Neural cell (in vitro differentiated cells): ENCODE measurements around the gene PBX1. TPM values are rescaled to one million over a fixed set of nuclear protein-coding genes. Genes with fewer than 3 reads are reported as not detected.

Experiments used
- H2AFZ ChIP-seq: fragments of 200-600, 300-800 bp; sonication (generic), shearing (Covaris generic); 2 replicates; pipeline ENCODE4 v1.6.0; 2014; ENCODE audit warnings: low read depth, mild to moderate bottlenecking, antibody characterized with exemption, low read length, moderate library complexity
- H3F3A ChIP-seq: fragments of 200-600 bp; shearing (Covaris generic); 2 replicates; pipeline ENCODE4 v1.6.1; 2016; ENCODE audit warnings: mild to moderate bottlenecking, moderate library complexity, mixed read lengths, antibody characterized with exemption, low read length; ENCODE audit not compliant: insufficient read depth, poor library complexity, severe bottlenecking
- H3K27ac ChIP-seq: fragments of 200-600, 300-800 bp; sonication (generic), shearing (Covaris generic); 2 replicates; pipeline ENCODE4 v1.5.1; 2014; ENCODE audit warnings: mild to moderate bottlenecking, low read length, moderate library complexity
- H3K27me3 ChIP-seq: fragments of 300-800, 200-600 bp; sonication (generic), shearing (Covaris generic); 2 replicates; pipeline ENCODE4 v1.6.0; 2014; ENCODE audit warnings: mild to moderate bottlenecking, low read depth, low read length, moderate library complexity; ENCODE audit not compliant: insufficient read depth
- H3K36me3 ChIP-seq: fragments of 300-800, 200-600 bp; sonication (generic), shearing (Covaris generic); 2 replicates; pipeline ENCODE4 v1.5.1; 2014; ENCODE audit warnings: mild to moderate bottlenecking, antibody characterized with exemption, low read length, moderate library complexity; ENCODE audit not compliant: insufficient read depth
- H3K4me2 ChIP-seq: fragments of 300-800, 200-600 bp; sonication (generic), shearing (Covaris generic); 2 replicates; pipeline ENCODE4 v1.6.0; 2014; ENCODE audit warnings: mild to moderate bottlenecking, low read length
- H3K4me3 ChIP-seq: fragments of 300-800, 200-600 bp; sonication (generic), shearing (Covaris generic); 2 replicates; pipeline ENCODE4 v1.5.1; 2014; ENCODE audit warnings: mild to moderate bottlenecking, low read length, moderate library complexity
- H3K79me2 ChIP-seq: fragments of 200-600 bp; shearing (Covaris generic); replicated peaks from 2 replicates; pipeline ENCODE4 v1.6.0; 2014; ENCODE audit warnings: mild to moderate bottlenecking, low read length, moderate library complexity; ENCODE audit not compliant: insufficient read depth
- H3K9ac ChIP-seq: fragments of 300-800, 200-600 bp; sonication (generic), shearing (Covaris generic); 2 replicates; pipeline ENCODE4 v1.6.1; 2016; ENCODE audit warnings: mild to moderate bottlenecking, low read length, mixed read lengths
- H3K9me2 ChIP-seq: fragments of 200-600 bp; shearing (Covaris generic); 2 replicates; pipeline ENCODE4 v1.6.1; 2016; ENCODE audit warnings: mild to moderate bottlenecking, low read length, mixed read lengths; ENCODE audit not compliant: insufficient read depth
- H3K9me3 ChIP-seq: fragments of 200-600, 300-800 bp; sonication (generic), shearing (Covaris generic); 2 replicates; pipeline ENCODE4 v1.6.1; 2016; ENCODE audit warnings: mild to moderate bottlenecking, mixed run types, low read length, moderate library complexity, mixed read lengths
- H4K20me1 ChIP-seq: fragments of 200-600 bp; shearing (Covaris generic); 2 replicates; pipeline ENCODE4 v1.6.1; 2016; ENCODE audit warnings: mild to moderate bottlenecking, mixed run types; ENCODE audit not compliant: insufficient read depth
- CTCF ChIP-seq: fragments of 450-650 bp; IDR thresholded peaks from 2 replicates; pipeline ENCODE4 v1.5.1; 2014; ENCODE audit warnings: antibody characterized with exemption, mild to moderate bottlenecking, moderate library complexity; ENCODE audit not compliant: poor library complexity, severe bottlenecking
- EP300 ChIP-seq: fragments of 450-650 bp; conservative IDR thresholded peaks from 2 replicates; pipeline ENCODE4 v1.6.1; 2014; ENCODE audit warnings: antibody characterized with exemption, mild to moderate bottlenecking, moderate library complexity; ENCODE audit not compliant: poor library complexity, severe bottlenecking
- EZH2 ChIP-seq: fragments of 200-600, 300-800 bp; shearing (Covaris generic), sonication (generic); IDR thresholded peaks from 2 replicates; pipeline ENCODE4 v1.6.1; 2014; ENCODE audit warnings: antibody characterized with exemption, low read length, borderline replicate concordance, mild to moderate bottlenecking; ENCODE audit not compliant: insufficient read depth, poor library complexity, severe bottlenecking
- MXI1 ChIP-seq: fragments of 450-650 bp; conservative IDR thresholded peaks from 2 replicates; pipeline ENCODE4 v1.6.1; 2014; ENCODE audit warnings: antibody characterized with exemption, mild to moderate bottlenecking; ENCODE audit not compliant: poor library complexity, severe bottlenecking
- POLR2AphosphoS5 ChIP-seq: IDR thresholded peaks from 2 replicates; pipeline ENCODE4 v1.6.1; 2012
- RAD21 ChIP-seq: fragments of 450-650 bp; conservative IDR thresholded peaks from 2 replicates; pipeline ENCODE4 v1.6.1; 2014; ENCODE audit warnings: antibody characterized with exemption, mild to moderate bottlenecking, moderate library complexity
- REST ChIP-seq: IDR thresholded peaks from 2 replicates; pipeline ENCODE4 v1.6.1; 2012; ENCODE audit warnings: borderline replicate concordance
- SMC3 ChIP-seq: fragments of 450-650 bp; conservative IDR thresholded peaks from 2 replicates; pipeline ENCODE4 v1.6.1; 2014; ENCODE audit warnings: antibody characterized with exemption, mild to moderate bottlenecking, moderate library complexity; ENCODE audit not compliant: poor library complexity
- TAF1 ChIP-seq: IDR thresholded peaks from 2 replicates; pipeline ENCODE4 v1.6.1; 2012; ENCODE audit warnings: low read depth
- polyA plus RNA-seq: library from polyadenylated mRNA; depleted of rRNA; stranded (reverse); fragments of >200 nt; gene quantifications from 2 replicates; pipeline ENCODE4 v1.2.3, GENCODE V29; 2014

PBX1 gene
- polyA plus RNA-seq, 1 donor from 2014 or later, result 42.4 TPM

GRCh38 chr1:164794356-164794755, 235.4 kb downstream of the PBX1 start:
- H3K79me2 ChIP-seq, result peaks cover 46% of the 10 kb centered on the region
- H3F3A ChIP-seq, result no peaks in the 10 kb centered on the region
- H3K36me3 ChIP-seq, result no peaks in the 10 kb centered on the region
- H3K27ac ChIP-seq, result no peak overlapping the region
- no peak overlapping the region for H2AFZ ChIP-seq
- no peaks in the 10 kb centered on the region for H4K20me1 ChIP-seq
- no peak overlapping the region for H3K4me2 ChIP-seq
- TF ChIP-seq SMC3, result no peak
- no peak for TF ChIP-seq RAD21
- no peak for TF ChIP-seq EP300
- TF ChIP-seq TAF1, result no peak
- TF ChIP-seq EZH2, result no peak
- TF ChIP-seq CTCF, result no peak
- no peak for TF ChIP-seq MXI1
- TF ChIP-seq POLR2AphosphoS5, result no peak
- TF ChIP-seq REST, result no peak
- H3K9me2 ChIP-seq, result no peaks in the 10 kb centered on the region
- H3K27me3 ChIP-seq, result no peaks in the 10 kb centered on the region
- no peak overlapping the region for H3K9ac ChIP-seq
- H3K4me3 ChIP-seq, result no peak overlapping the region
- H3K9me3 ChIP-seq, result no peaks in the 10 kb centered on the region

- Histone ChIP-seq H3K4me2 (no peak overlapping the region), H3K79me2 (peaks cover 21% of the 10 kb centered on the region), H3K4me3 (no peak overlapping the region), H3K27me3 (no peaks in the 10 kb centered on the region), H3K27ac (no peak overlapping the region), H3F3A (no peaks in the 10 kb centered on the region), H3K36me3 (peaks cover 17% of the 10 kb centered on the region), H4K20me1 (no peaks in the 10 kb centered on the region), H3K9me2 (no peaks in the 10 kb centered on the region), H3K9me3 (no peaks in the 10 kb centered on the region), H3K9ac (no peak overlapping the region), H2AFZ (no peak overlapping the region)
- TF ChIP-seq RAD21 (no peak), EZH2 (no peak), MXI1 (no peak), POLR2AphosphoS5 (no peak), CTCF (no peak), REST (no peak), SMC3 (no peak), EP300 (no peak), TAF1 (no peak)
Observed at GRCh38 chr1:164796916-164797315, 237.9 kb downstream of the PBX1 start.
